ENCODE results near the gene CCDC186. TPM values are rescaled to one million over a fixed set of nuclear protein-coding genes. Genes with fewer than 3 reads are reported as not detected.

CCDC186 gene
- total and polyA plus RNA-seq, 4 donors, result 5.3 to 96.7 (median 15.1) TPM

DNA sequence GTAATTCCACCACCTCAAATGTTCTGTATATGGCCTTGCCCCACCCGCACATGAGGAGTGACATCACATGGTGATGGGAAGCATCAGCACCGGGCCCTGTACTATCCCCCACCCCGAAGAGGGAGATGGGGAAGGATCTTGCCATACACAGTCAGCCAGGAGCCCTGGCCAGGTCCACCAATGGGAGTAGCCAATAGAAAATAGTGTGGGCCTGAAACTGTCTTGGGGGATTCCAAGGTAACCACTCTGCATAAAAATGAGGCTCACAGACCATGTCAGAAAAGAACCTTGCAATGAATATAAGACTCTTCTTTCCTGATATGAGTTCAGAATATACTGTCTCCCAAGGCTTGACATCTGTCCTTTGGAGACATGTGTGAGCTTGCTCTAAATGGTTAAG is 79.2 kb downstream of the CCDC186 start:
- no peak for DNase-seq
- 92 to 95% methylated on average over 3 of the region's 3 CpGs for WGBS, 2 donors
- H3K9ac ChIP-seq (ENCODE audit: insufficient read depth in 1 of 2, low read length in 2 of 2), result no peak overlapping the region
- peaks cover 0 to 2% (median 0%) of the 10 kb centered on the region in 4 donors for H3K9me3 ChIP-seq (ENCODE audit: control insufficient read depth in 4 of 4, insufficient read depth in 3 of 4, low read length in 3 of 4)
- H3K27ac ChIP-seq (ENCODE audit: low read depth in 1 of 2, low read length in 1 of 2), result no peak overlapping the region
- TF ChIP-seq, protein P1, sequence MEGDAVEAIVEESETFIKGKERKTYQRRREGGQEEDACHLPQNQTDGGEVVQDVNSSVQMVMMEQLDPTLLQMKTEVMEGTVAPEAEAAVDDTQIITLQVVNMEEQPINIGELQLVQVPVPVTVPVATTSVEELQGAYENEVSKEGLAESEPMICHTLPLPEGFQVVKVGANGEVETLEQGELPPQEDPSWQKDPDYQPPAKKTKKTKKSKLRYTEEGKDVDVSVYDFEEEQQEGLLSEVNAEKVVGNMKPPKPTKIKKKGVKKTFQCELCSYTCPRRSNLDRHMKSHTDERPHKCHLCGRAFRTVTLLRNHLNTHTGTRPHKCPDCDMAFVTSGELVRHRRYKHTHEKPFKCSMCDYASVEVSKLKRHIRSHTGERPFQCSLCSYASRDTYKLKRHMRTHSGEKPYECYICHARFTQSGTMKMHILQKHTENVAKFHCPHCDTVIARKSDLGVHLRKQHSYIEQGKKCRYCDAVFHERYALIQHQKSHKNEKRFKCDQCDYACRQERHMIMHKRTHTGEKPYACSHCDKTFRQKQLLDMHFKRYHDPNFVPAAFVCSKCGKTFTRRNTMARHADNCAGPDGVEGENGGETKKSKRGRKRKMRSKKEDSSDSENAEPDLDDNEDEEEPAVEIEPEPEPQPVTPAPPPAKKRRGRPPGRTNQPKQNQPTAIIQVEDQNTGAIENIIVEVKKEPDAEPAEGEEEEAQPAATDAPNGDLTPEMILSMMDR (IDR thresholded peaks at IDR 0.05; ENCODE audit: control extremely low read depth, extremely low read depth), result no peak
- ATAC-seq (ENCODE audit: insufficient read depth, low FRiP score), result no peak
- no peaks in the 10 kb centered on the region for H3K36me3 ChIP-seq (ENCODE audit: control insufficient read depth in 4 of 4, insufficient read depth in 4 of 4, low read length in 4 of 4)
- H3K4me3 ChIP-seq, result no peak overlapping the region
- H3K27me3 ChIP-seq (ENCODE audit: control insufficient read depth in 3 of 3, insufficient read depth in 3 of 3, low read length in 2 of 3), result no peaks in the 10 kb centered on the region
- H3K4me1 ChIP-seq (ENCODE audit: control insufficient read depth in 5 of 5, insufficient read depth in 5 of 5, low read length in 5 of 5), result no peaks in the 10 kb centered on the region

DNA sequence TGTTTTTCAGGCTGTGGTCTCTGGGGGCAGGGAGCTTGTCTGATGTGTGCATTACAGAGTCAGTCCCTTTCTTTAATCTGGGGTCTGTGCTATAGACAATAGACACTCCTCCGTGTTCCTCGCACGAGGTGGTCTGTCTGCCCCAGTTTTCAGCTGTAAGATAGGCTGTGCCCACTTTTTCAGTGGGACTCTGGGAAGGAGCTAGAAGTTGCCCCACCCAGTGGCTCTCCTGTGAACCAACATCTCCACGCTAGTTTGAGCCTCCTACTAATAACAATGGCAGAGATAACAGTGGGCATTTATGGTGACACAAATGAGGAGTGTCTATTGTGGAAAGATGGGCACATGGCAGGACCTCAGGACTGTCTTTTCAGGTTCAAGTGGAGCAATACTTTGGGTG is 86.3 kb downstream of the CCDC186 start:
- no peaks in the 10 kb centered on the region for H3K27me3 ChIP-seq (ENCODE audit: control insufficient read depth in 3 of 3, insufficient read depth in 3 of 3, low read length in 2 of 3)
- no peak for ATAC-seq (ENCODE audit: insufficient read depth, low FRiP score)
- no peaks in the 10 kb centered on the region for H3K36me3 ChIP-seq (ENCODE audit: control insufficient read depth in 4 of 4, insufficient read depth in 4 of 4, low read length in 4 of 4)
- H3K9me3 ChIP-seq (ENCODE audit: control insufficient read depth in 4 of 4, insufficient read depth in 3 of 4, low read length in 3 of 4), result no peaks in the 10 kb centered on the region
- DNase-seq, result no peak
- no peak overlapping the region for H3K9ac ChIP-seq (ENCODE audit: insufficient read depth in 1 of 2, low read length in 2 of 2)
- H3K27ac ChIP-seq (ENCODE audit: low read depth in 1 of 2, low read length in 1 of 2), result no peak overlapping the region
- H3K4me1 ChIP-seq (ENCODE audit: control insufficient read depth in 5 of 5, insufficient read depth in 5 of 5, low read length in 5 of 5), result no peaks in the 10 kb centered on the region
- WGBS, 2 donors, result 75 to 76% methylated on average over 4 of the region's 4 CpGs
- TF ChIP-seq, protein P1 (IDR thresholded peaks at IDR 0.05; ENCODE audit: control extremely low read depth, extremely low read depth), result no peak
- no peak overlapping the region for H3K4me3 ChIP-seq

DNA sequence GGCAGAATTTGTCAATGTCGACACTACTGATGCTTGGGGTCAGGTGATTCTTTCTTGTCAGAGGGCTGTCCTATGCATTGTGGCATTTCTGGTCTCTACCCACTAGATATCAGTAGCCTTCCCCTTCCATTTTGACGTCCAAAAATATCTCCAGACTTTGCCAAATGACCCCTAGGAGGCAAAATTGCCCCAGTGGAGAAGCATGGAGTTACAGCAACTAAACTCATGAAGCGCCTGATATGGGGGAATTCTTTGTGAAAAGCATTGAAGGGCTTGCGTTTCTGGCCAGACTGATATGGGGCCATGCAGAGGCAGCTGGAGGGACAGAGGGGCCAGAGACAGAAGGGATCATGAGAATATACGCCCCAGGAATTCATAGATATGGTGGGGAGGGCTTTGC is 86.7 kb downstream of the CCDC186 start:
- no peak for DNase-seq
- TF ChIP-seq, protein P1 (IDR thresholded peaks at IDR 0.05; ENCODE audit: control extremely low read depth, extremely low read depth), result no peak
- H3K36me3 ChIP-seq (ENCODE audit: control insufficient read depth in 4 of 4, insufficient read depth in 4 of 4, low read length in 4 of 4), result no peaks in the 10 kb centered on the region
- no peaks in the 10 kb centered on the region for H3K9me3 ChIP-seq (ENCODE audit: control insufficient read depth in 4 of 4, insufficient read depth in 3 of 4, low read length in 3 of 4)
- no peak overlapping the region for H3K27ac ChIP-seq (ENCODE audit: low read depth in 1 of 2, low read length in 1 of 2)
- 85 to 86% methylated on average over 5 of the region's 5 CpGs for WGBS, 2 donors
- no peak for ATAC-seq (ENCODE audit: insufficient read depth, low FRiP score)
- no peak overlapping the region for H3K9ac ChIP-seq (ENCODE audit: insufficient read depth in 1 of 2, low read length in 2 of 2)
- no peaks in the 10 kb centered on the region for H3K27me3 ChIP-seq (ENCODE audit: control insufficient read depth in 3 of 3, insufficient read depth in 3 of 3, low read length in 2 of 3)
- no peak overlapping the region for H3K4me3 ChIP-seq
- no peaks in the 10 kb centered on the region for H3K4me1 ChIP-seq (ENCODE audit: control insufficient read depth in 5 of 5, insufficient read depth in 5 of 5, low read length in 5 of 5)

DNA sequence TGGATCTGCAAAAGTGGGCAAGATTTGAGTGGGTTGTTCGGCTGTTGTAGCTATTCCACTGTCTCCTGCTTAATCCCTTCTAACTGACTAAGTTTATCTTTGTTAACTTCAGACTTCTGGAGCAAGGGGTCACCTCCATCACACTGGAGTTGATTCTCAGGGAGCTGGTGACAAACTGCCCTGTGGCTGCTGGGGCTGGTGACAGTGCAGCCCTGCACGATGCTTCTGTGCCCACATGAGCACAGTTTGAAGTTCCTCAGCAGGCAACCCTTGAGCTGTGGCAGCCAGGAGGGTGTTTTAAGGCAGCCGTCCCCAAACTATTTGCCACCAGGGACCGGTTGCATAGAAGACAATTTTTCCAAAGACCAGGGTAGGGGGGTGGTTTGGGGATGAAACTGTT is 89.8 kb downstream of the CCDC186 start:
- DNase-seq (no peak), ATAC-seq (ENCODE audit: insufficient read depth, low FRiP score) (no peak)
- no peaks in the 10 kb centered on the region for H3K9me3 ChIP-seq (ENCODE audit: control insufficient read depth in 4 of 4, insufficient read depth in 3 of 4, low read length in 3 of 4)
- TF ChIP-seq, protein P1 (IDR thresholded peaks at IDR 0.05; ENCODE audit: control extremely low read depth, extremely low read depth), result no peak
- H3K4me3 ChIP-seq, result no peak overlapping the region
- WGBS, 2 donors, result 94 to 95% methylated on average over 4 of the region's 4 CpGs
- H3K27ac ChIP-seq (ENCODE audit: low read depth in 1 of 2, low read length in 1 of 2), result no peak overlapping the region
- no peaks in the 10 kb centered on the region for H3K4me1 ChIP-seq (ENCODE audit: control insufficient read depth in 5 of 5, insufficient read depth in 5 of 5, low read length in 5 of 5)
- H3K27me3 ChIP-seq (ENCODE audit: control insufficient read depth in 3 of 3, insufficient read depth in 3 of 3, low read length in 2 of 3), result no peaks in the 10 kb centered on the region
- H3K36me3 ChIP-seq (ENCODE audit: control insufficient read depth in 4 of 4, insufficient read depth in 4 of 4, low read length in 4 of 4), result no peaks in the 10 kb centered on the region
- no peak overlapping the region for H3K9ac ChIP-seq (ENCODE audit: insufficient read depth in 1 of 2, low read length in 2 of 2)
